ENCODE measurements around the gene MAPK13. TPM values are rescaled to one million over a fixed set of nuclear protein-coding genes. Genes with fewer than 3 reads are reported as not detected.

MAPK13 gene
- polyA plus RNA-seq, 1 experiment = 3.8 TPM

GRCh38 chr6:36098920-36099647 is 31.2 kb upstream of the MAPK13 start:
- CTCF ChIA-PET = no interaction called here
- POLR2A ChIA-PET = no interaction called here
- no peak for TF ChIP-seq CTCF (IDR thresholded peaks at IDR 0.05; ENCODE audit: insufficient read depth, low read depth, low read length)
- Histone ChIP-seq H3K27me3 (ENCODE audit: control insufficient read depth, insufficient read depth, low read length) (no peaks in the 10 kb centered on the region), H3K36me3 (ENCODE audit: control insufficient read depth, insufficient read depth, low read length) (peaks cover 7% of the 10 kb centered on the region), H3K4me3 (ENCODE audit: low read depth, low read length) (no peak overlapping the region)
- no peak for DNase-seq (ENCODE audit: low read depth)

GRCh38 chr6:36099869-36100483 is 30.3 kb upstream of the MAPK13 start:
- ChIA-PET CTCF (interaction anchor here (0.8 to 3.0 kb wide), 3 partner anchors 10 to 261 kb away, joined by 3 to 16 read pairs (median 3); partner anchors contain the start of gene MAPK14), POLR2A (no interaction called here)
- Histone ChIP-seq H3K4me3 (ENCODE audit: low read depth, low read length) (no peak overlapping the region), H3K36me3 (ENCODE audit: control insufficient read depth, insufficient read depth, low read length) (peaks cover 7% of the 10 kb centered on the region), H3K27me3 (ENCODE audit: control insufficient read depth, insufficient read depth, low read length) (no peaks in the 10 kb centered on the region)
- no peak for DNase-seq (ENCODE audit: low read depth)
- TF ChIP-seq CTCF (IDR thresholded peaks at IDR 0.05; ENCODE audit: insufficient read depth, low read depth, low read length) = no peak

GRCh38 chr6:36101691-36102090 is 28.6 kb upstream of the MAPK13 start:
- ChIA-PET CTCF (interaction anchor here (1.6 to 3.0 kb wide), 3 partner anchors 8 to 75 kb away, joined by 3 to 16 read pairs (median 5); partner anchors contain the start of gene MAPK14), POLR2A (no interaction called here)
- peaks cover 7% of the 10 kb centered on the region for H3K36me3 ChIP-seq (ENCODE audit: control insufficient read depth, insufficient read depth, low read length)
- DNase-seq (ENCODE audit: low read depth) = no peak
- TF ChIP-seq CTCF (IDR thresholded peaks at IDR 0.05; ENCODE audit: insufficient read depth, low read depth, low read length) = no peak
- no peaks in the 10 kb centered on the region for H3K27me3 ChIP-seq (ENCODE audit: control insufficient read depth, insufficient read depth, low read length)
- no peak overlapping the region for H3K4me3 ChIP-seq (ENCODE audit: low read depth, low read length)

GRCh38 chr6:36102853-36103252 is 27.5 kb upstream of the MAPK13 start:
- CTCF ChIA-PET = interaction anchor here (0.7 to 3.6 kb wide), 4 partner anchors 7 to 120 kb away, joined by 3 to 38 read pairs (median 4); no protein-coding TSS in a partner anchor
- DNase-seq (ENCODE audit: low read depth) = no peak
- no peak for TF ChIP-seq CTCF (IDR thresholded peaks at IDR 0.05; ENCODE audit: insufficient read depth, low read depth, low read length)
- no peaks in the 10 kb centered on the region for H3K27me3 ChIP-seq (ENCODE audit: control insufficient read depth, insufficient read depth, low read length)
- POLR2A ChIA-PET = interaction anchor here (0.6 kb wide), 1 partner anchor 34 kb away, joined by 3 read pairs; no protein-coding TSS in a partner anchor
- H3K36me3 ChIP-seq (ENCODE audit: control insufficient read depth, insufficient read depth, low read length) = peaks cover 10% of the 10 kb centered on the region
- H3K4me3 ChIP-seq (ENCODE audit: low read depth, low read length) = no peak overlapping the region

GRCh38 chr6:36104836-36105235 is 25.5 kb upstream of the MAPK13 start:
- Histone ChIP-seq H3K36me3 (ENCODE audit: control insufficient read depth, insufficient read depth, low read length) (peaks cover 14% of the 10 kb centered on the region), H3K27me3 (ENCODE audit: control insufficient read depth, insufficient read depth, low read length) (no peaks in the 10 kb centered on the region), H3K4me3 (ENCODE audit: low read depth, low read length) (no peak overlapping the region)
- ChIA-PET CTCF (interaction anchor here (1.0 to 3.6 kb wide), 6 partner anchors 9 to 76 kb away, joined by 3 to 38 read pairs (median 7); no protein-coding TSS in a partner anchor), POLR2A (interaction anchor here (0.6 to 0.7 kb wide), 2 partner anchors 139 to 533 kb away, joined by 4 to 5 read pairs; no protein-coding TSS in a partner anchor)
- DNase-seq (ENCODE audit: low read depth) = no peak
- TF ChIP-seq CTCF (IDR thresholded peaks at IDR 0.05; ENCODE audit: insufficient read depth, low read depth, low read length) = no peak
